Spleen (tissue), 7 donors: ENCODE data around the gene GABRA5.

Experiments used
- POLR2A ChIP-seq, 3 donors: fragments of 450-650 bp; IDR thresholded peaks; one replicate each; pipeline ENCODE4 v1.5.1; 2017; ENCODE audit warnings: antibody characterized with exemption in 3 of 3, mild to moderate bottlenecking in 1 of 3
- TF ChIP-seq, protein P1 (sequence below), 11 experiments: fragments of 200-600 bp in 7 of 11; fragments of 450-650 bp in 4 of 11; sonication (generic) in 4 of 11; IDR thresholded peaks in 8 of 11; conservative IDR thresholded peaks in 3 of 11; 1 replicate in 7 of 11; 2 replicates in 4 of 11; pipeline versions ENCODE4 v1.4.0 to v1.8.0; 2016 to 2021; ENCODE audit warnings: antibody characterized with exemption in 11 of 11, inconsistent platforms in 4 of 11, mild to moderate bottlenecking in 1 of 11
- donor health status: DM: no; HTN: no; CAD: no; lungs with moderate emphysema.
- donor health status: DM: no; HTN: no; CAD: no.
- donor health status: DM: no; HTN: no; CAD: no.

DNA sequence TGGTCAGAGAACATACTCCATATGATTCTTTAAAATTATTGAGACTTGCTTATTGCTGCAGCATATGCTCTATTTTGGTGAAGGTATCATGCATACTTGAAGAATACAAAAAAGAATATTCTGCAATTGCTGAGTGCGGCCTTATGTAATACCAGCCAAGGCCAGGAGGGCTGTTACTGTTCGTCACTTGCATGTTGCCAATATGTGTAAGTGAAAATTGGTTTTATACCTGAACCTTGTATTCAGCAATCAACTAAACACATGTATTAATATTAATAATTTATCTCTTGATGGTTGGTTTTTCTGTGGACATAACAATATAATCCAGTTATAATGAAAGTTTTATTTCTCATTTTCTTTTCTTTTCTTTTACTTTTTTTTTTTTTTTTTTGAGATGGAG, 13.9 kb upstream of the GABRA5 start:
- TF ChIP-seq POLR2A (IDR thresholded peaks at IDR 0.05): no peak
- TF ChIP-seq, protein P1, sequence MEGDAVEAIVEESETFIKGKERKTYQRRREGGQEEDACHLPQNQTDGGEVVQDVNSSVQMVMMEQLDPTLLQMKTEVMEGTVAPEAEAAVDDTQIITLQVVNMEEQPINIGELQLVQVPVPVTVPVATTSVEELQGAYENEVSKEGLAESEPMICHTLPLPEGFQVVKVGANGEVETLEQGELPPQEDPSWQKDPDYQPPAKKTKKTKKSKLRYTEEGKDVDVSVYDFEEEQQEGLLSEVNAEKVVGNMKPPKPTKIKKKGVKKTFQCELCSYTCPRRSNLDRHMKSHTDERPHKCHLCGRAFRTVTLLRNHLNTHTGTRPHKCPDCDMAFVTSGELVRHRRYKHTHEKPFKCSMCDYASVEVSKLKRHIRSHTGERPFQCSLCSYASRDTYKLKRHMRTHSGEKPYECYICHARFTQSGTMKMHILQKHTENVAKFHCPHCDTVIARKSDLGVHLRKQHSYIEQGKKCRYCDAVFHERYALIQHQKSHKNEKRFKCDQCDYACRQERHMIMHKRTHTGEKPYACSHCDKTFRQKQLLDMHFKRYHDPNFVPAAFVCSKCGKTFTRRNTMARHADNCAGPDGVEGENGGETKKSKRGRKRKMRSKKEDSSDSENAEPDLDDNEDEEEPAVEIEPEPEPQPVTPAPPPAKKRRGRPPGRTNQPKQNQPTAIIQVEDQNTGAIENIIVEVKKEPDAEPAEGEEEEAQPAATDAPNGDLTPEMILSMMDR (IDR thresholded peaks at IDR 0.05 in 8 of 11, conservative IDR thresholded peaks at IDR 0.05 in 3 of 11): no peak
